Measurements from ENCODE around the gene ITGB3BP.
"Not testable (repeated sequence)": the region's sequence is repeated elsewhere in the genome, so short reads cannot be mapped to it uniquely, and the experiment has no call there.

The ITGB3BP gene

DNA sequence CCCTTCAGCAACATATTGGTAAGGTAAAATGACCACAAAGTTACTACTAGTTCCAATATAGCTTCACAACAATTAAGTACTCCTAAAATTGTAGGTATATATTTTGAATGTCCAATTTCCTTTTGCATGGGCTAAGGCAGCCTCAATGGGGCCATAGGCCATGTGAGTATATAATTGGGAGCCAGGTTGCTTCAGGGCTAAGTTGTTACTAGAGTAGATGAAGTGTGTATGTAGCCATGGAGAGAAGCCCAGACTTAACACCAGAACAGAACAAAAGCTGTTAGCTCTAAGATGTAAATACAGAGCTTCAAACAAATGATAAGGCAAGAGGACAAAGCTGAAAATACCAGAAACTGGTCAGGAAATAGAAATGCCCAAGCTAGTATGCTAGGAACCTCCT is 16.2 kb downstream of the ITGB3BP start:
- Histone ChIP-seq H3K27me3 (ENCODE audit: insufficient read depth, low read length) (no peaks in the 10 kb centered on the region), H3K4me1 (ENCODE audit: insufficient read depth, low read length) (no peaks in the 10 kb centered on the region), H3K36me3 (ENCODE audit: insufficient read depth, low read length) (peaks cover 36% of the 10 kb centered on the region), H3K27ac (ENCODE audit: low read depth, low read length) (no peak overlapping the region), H3K4me3 (ENCODE audit: low read length) (no peak overlapping the region), H3K9me3 (ENCODE audit: insufficient read depth, low read depth, low read length) (no peaks in the 10 kb centered on the region), H3K9ac (ENCODE audit: low read depth, low read length) (no peak overlapping the region)

DNA sequence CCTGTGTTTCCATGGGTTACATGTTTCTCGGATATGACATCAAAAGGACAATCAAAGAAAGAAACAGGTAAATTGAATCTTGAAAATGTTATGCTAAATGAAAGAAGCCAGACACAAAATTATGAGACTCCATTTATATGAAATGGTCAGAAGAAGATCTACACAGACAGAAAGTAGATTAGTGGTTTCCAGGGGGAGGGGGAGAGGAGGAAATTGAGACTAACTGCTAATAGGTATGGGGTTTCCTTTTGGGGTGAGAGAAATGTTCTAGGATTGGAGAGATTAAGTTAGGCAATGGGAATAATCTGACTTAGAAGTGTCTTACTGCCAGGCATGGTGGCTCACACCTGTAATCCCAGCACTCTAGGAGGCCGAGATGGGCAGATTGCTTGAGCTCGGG is 21.8 kb downstream of the ITGB3BP start:
- Histone ChIP-seq H3K36me3 (ENCODE audit: insufficient read depth, low read length) (peaks cover 3% of the 10 kb centered on the region; the same call in 1 of the 2 replicates), H3K27me3 (ENCODE audit: insufficient read depth, low read length) (no peaks in the 10 kb centered on the region), H3K9ac (ENCODE audit: low read depth, low read length) (no peak overlapping the region), H3K9me3 (ENCODE audit: insufficient read depth, low read depth, low read length) (no peaks in the 10 kb centered on the region), H3K4me1 (ENCODE audit: insufficient read depth, low read length) (no peaks in the 10 kb centered on the region), H3K4me3 (ENCODE audit: low read length) (no peak overlapping the region), H3K27ac (ENCODE audit: low read depth, low read length) (no peak overlapping the region)
- WGBS = 95% methylated on average over 3 of the region's 3 CpGs

GRCh38 chr1:63498106-63498505 is 24.9 kb downstream of the ITGB3BP start:
- H3K4me1 ChIP-seq (ENCODE audit: insufficient read depth, low read length) = no peaks in the 10 kb centered on the region
- H3K36me3 ChIP-seq (ENCODE audit: insufficient read depth, low read length) = peaks cover 2% of the 10 kb centered on the region; the same call in 1 of the 2 replicates
- H3K4me3 ChIP-seq (ENCODE audit: low read length) = no peak overlapping the region
- no peak overlapping the region for H3K9ac ChIP-seq (ENCODE audit: low read depth, low read length)
- WGBS = 33% methylated on average over 1 of the region's 1 CpG
- no peak overlapping the region for H3K27ac ChIP-seq (ENCODE audit: low read depth, low read length)
- no peaks in the 10 kb centered on the region for H3K27me3 ChIP-seq (ENCODE audit: insufficient read depth, low read length)
- H3K9me3 ChIP-seq (ENCODE audit: insufficient read depth, low read depth, low read length) = no peaks in the 10 kb centered on the region

DNA sequence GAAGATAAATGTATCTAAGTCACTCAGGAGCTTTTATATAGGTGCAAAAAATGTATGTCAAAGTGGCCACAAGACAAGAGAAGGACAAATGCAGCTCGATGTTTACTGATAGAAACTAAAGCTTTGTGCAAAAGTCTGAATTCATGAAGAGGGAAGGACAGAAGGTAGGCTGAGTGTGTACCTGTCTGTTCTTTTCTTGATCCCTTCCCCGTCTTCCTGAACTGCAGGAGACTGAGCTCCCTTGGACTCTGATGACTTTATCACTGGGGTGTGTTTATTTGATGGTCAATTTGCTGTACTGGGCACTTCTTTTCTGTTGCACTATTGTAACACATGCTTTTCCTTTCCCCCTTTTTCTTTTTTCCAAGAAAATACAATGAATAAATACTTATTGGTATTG is 25.4 kb downstream of the ITGB3BP start:
- Histone ChIP-seq H3K4me3 (ENCODE audit: low read length) (no peak overlapping the region), H3K27me3 (ENCODE audit: insufficient read depth, low read length) (no peaks in the 10 kb centered on the region), H3K4me1 (ENCODE audit: insufficient read depth, low read length) (no peaks in the 10 kb centered on the region), H3K9ac (ENCODE audit: low read depth, low read length) (no peak overlapping the region), H3K9me3 (ENCODE audit: insufficient read depth, low read depth, low read length) (no peaks in the 10 kb centered on the region), H3K27ac (ENCODE audit: low read depth, low read length) (no peak overlapping the region), H3K36me3 (ENCODE audit: insufficient read depth, low read length) (peaks cover 2% of the 10 kb centered on the region; the same call in 1 of the 2 replicates)
- 90% methylated on average over 2 of the region's 2 CpGs for WGBS

GRCh38 chr1:63487336-63488065 is 35.5 kb downstream of the ITGB3BP start:
- H3K36me3 ChIP-seq (ENCODE audit: insufficient read depth, low read length) = 0 out of 2 replicates have a peak, but pooled peaks cover 5% of the 10 kb centered on the region
- no peak overlapping the region for H3K27ac ChIP-seq (ENCODE audit: low read depth, low read length)
- 96% methylated on average over 7 of the region's 8 CpGs for WGBS
- no peaks in the 10 kb centered on the region for H3K9me3 ChIP-seq (ENCODE audit: insufficient read depth, low read depth, low read length)
- no peaks in the 10 kb centered on the region for H3K4me1 ChIP-seq (ENCODE audit: insufficient read depth, low read length)
- H3K4me3 ChIP-seq (ENCODE audit: low read length) = no peak overlapping the region
- H3K27me3 ChIP-seq (ENCODE audit: insufficient read depth, low read length) = no peaks in the 10 kb centered on the region
- H3K9ac ChIP-seq (ENCODE audit: low read depth, low read length) = no peak overlapping the region

GRCh38 chr1:63486629-63487028 is 36.4 kb downstream of the ITGB3BP start:
- no peaks in the 10 kb centered on the region for H3K4me1 ChIP-seq (ENCODE audit: insufficient read depth, low read length)
- no peak overlapping the region for H3K27ac ChIP-seq (ENCODE audit: low read depth, low read length)
- no peaks in the 10 kb centered on the region for H3K27me3 ChIP-seq (ENCODE audit: insufficient read depth, low read length)
- no peak overlapping the region for H3K9ac ChIP-seq (ENCODE audit: low read depth, low read length)
- no peak overlapping the region for H3K4me3 ChIP-seq (ENCODE audit: low read length)
- H3K9me3 ChIP-seq (ENCODE audit: insufficient read depth, low read depth, low read length) = no peaks in the 10 kb centered on the region
- 93% methylated on average over 1 of the region's 1 CpG for WGBS
- H3K36me3 ChIP-seq (ENCODE audit: insufficient read depth, low read length) = 0 out of 2 replicates have a peak, but pooled peaks cover 5% of the 10 kb centered on the region

DNA sequence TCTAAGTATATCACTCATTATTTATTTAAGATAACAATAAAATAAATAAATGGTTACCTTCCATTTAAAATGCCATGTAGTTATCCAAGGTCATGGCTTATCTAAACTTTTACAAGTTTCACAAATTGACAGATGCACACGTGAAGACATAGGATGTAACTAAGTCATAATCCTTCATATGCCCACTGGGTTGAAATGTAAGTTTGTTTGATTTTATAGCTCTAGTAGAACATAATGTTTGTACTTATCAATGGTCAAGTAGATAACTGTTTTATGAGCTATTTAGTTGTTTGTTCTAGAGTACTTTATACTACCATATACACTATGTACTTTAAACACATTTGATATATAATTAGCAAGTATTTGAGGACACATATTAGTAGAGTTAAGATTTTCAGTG is 43.0 kb downstream of the ITGB3BP start:
- no peaks in the 10 kb centered on the region for H3K9me3 ChIP-seq (ENCODE audit: insufficient read depth, low read depth, low read length)
- no peak overlapping the region for H3K27ac ChIP-seq (ENCODE audit: low read depth, low read length)
- 100% methylated on average over 1 of the region's 1 CpG for whole genome bisulfite sequencing
- no peak overlapping the region for H3K4me3 ChIP-seq (ENCODE audit: low read length)
- H3K9ac ChIP-seq (ENCODE audit: low read depth, low read length) = no peak overlapping the region
- H3K36me3 ChIP-seq (ENCODE audit: insufficient read depth, low read length) = peaks cover 24% of the 10 kb centered on the region; the same call in 1 of the 2 replicates
- H3K27me3 ChIP-seq (ENCODE audit: insufficient read depth, low read length) = no peaks in the 10 kb centered on the region
- no peaks in the 10 kb centered on the region for H3K4me1 ChIP-seq (ENCODE audit: insufficient read depth, low read length)

DNA sequence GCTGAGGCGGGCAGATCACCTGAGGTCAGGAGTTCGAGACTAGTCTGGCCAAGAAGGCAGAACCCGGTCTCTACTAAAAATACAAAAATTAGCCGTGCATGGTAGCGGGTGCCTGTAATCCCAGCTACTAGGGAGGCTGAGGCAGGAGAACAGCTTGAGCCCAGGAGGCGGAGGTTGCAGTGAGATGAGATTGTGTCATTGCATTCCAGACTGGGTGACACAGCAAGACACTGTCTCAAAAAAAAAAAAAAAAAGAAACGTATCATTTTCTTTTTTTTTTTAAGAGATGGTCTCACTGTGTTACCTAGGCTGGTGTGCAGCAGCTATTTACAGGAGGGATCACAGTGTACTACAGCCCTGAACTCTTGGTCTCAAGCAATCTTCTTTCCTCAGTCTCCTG is 47.3 kb downstream of the ITGB3BP start:
- Histone ChIP-seq H3K36me3 (ENCODE audit: insufficient read depth, low read length) (peaks cover 31% of the 10 kb centered on the region), H3K4me1 (ENCODE audit: insufficient read depth, low read length) (no peaks in the 10 kb centered on the region), H3K9ac (ENCODE audit: low read depth, low read length) (no peak overlapping the region), H3K9me3 (ENCODE audit: insufficient read depth, low read depth, low read length) (peaks cover 8% of the 10 kb centered on the region), H3K27me3 (ENCODE audit: insufficient read depth, low read length) (no peaks in the 10 kb centered on the region), H3K27ac (ENCODE audit: low read depth, low read length) (no peak overlapping the region), H3K4me3 (ENCODE audit: low read length) (no peak overlapping the region)
- 98% methylated on average over 7 of the region's 7 CpGs for WGBS

DNA sequence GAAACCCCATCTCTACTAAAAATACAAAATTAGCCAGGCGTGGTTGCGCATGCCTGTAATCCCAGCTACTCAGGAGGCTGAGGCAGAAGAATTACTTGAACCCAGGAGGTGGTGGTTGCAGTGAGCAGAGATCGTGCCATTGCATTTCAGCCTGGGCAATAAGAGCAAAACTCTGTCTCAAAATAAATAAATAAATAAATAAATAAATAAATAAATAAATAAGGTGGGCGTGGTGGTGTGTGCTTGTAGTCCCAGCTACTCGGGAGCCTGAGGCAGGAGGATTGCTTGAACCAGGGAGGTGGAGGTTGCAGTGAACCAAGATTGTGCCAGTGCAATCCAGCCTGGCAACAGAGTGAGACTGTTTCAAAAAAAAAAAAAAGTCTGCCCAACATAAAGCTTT is 54.3 kb downstream of the ITGB3BP start:
- Histone ChIP-seq H3K36me3 (ENCODE audit: insufficient read depth, low read length) (peaks cover 13% of the 10 kb centered on the region), H3K9me3 (ENCODE audit: insufficient read depth, low read depth, low read length) (peaks cover 15% of the 10 kb centered on the region)
- H3K27ac ChIP-seq (ENCODE audit: low read depth, low read length); H3K9ac ChIP-seq (ENCODE audit: low read depth, low read length); H3K4me3 ChIP-seq (ENCODE audit: low read length); H3K27me3 ChIP-seq (ENCODE audit: insufficient read depth, low read length); H3K4me1 ChIP-seq (ENCODE audit: insufficient read depth, low read length): not testable (repeated sequence)
- WGBS = 93% methylated on average over 5 of the region's 5 CpGs

- H3K36me3 ChIP-seq (ENCODE audit: insufficient read depth, low read length) = peaks cover 14% of the 10 kb centered on the region
- H3K27me3 ChIP-seq (ENCODE audit: insufficient read depth, low read length) = no peaks in the 10 kb centered on the region
- no peak overlapping the region for H3K4me3 ChIP-seq (ENCODE audit: low read length)
- H3K4me1 ChIP-seq (ENCODE audit: insufficient read depth, low read length) = no peaks in the 10 kb centered on the region
- 88% methylated on average over 3 of the region's 3 CpGs for WGBS
- no peak overlapping the region for H3K27ac ChIP-seq (ENCODE audit: low read depth, low read length)
- no peak overlapping the region for H3K9ac ChIP-seq (ENCODE audit: low read depth, low read length)
- peaks cover 23% of the 10 kb centered on the region for H3K9me3 ChIP-seq (ENCODE audit: insufficient read depth, low read depth, low read length)
Observed at GRCh38 chr1:63466759-63467158, 56.3 kb downstream of the ITGB3BP start.

DNA sequence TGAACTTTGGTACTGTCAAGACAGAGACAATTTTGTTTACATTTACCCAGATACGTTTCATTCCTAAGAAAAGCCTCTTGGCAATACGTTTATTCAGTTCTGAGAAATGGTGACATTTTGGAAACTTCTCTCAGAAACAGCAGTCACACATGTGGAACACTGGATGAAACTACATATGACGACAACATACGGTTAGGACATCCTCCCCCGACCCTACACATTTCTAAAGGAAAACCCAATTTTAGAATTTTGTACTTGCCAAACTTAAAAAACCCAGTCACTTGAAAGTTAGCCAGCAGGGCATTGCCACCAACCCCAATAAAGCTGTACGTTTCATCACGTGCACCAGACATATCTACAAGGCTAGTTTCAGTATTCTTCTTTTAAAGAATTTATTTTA is 56.8 kb downstream of the ITGB3BP start:
- WGBS = 94% methylated on average over 7 of the region's 7 CpGs
- H3K4me1 ChIP-seq (ENCODE audit: insufficient read depth, low read length) = no peaks in the 10 kb centered on the region
- no peak overlapping the region for H3K4me3 ChIP-seq (ENCODE audit: low read length)
- peaks cover 27% of the 10 kb centered on the region for H3K9me3 ChIP-seq (ENCODE audit: insufficient read depth, low read depth, low read length)
- H3K36me3 ChIP-seq (ENCODE audit: insufficient read depth, low read length) = peaks cover 20% of the 10 kb centered on the region
- no peaks in the 10 kb centered on the region for H3K27me3 ChIP-seq (ENCODE audit: insufficient read depth, low read length)
- no peak overlapping the region for H3K9ac ChIP-seq (ENCODE audit: low read depth, low read length)
- no peak overlapping the region for H3K27ac ChIP-seq (ENCODE audit: low read depth, low read length)

DNA sequence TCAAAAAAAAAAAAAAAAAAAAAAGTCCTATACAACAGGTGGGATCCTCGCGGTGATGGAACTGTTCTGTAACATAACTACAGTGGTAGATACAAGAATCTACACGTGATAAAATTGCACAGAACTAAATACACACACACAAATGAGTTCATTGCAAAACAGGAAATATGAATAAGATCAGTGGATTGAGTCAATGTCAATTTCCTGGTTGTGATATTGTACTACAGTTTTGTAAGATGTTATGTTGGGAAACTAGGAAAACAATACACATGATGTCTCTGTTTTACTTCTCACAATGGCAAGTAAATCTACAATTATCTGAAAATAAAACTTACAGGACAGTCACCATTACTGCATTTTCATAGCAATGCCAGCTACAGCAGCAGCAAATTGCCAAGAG is 59.8 kb downstream of the ITGB3BP start:
- H3K4me1 ChIP-seq (ENCODE audit: insufficient read depth, low read length) = no peaks in the 10 kb centered on the region
- peaks cover 11% of the 10 kb centered on the region for H3K36me3 ChIP-seq (ENCODE audit: insufficient read depth, low read length)
- peaks cover 18% of the 10 kb centered on the region for H3K9me3 ChIP-seq (ENCODE audit: insufficient read depth, low read depth, low read length)
- H3K4me3 ChIP-seq (ENCODE audit: low read length) = no peak overlapping the region
- no peaks in the 10 kb centered on the region for H3K27me3 ChIP-seq (ENCODE audit: insufficient read depth, low read length)
- H3K9ac ChIP-seq (ENCODE audit: low read depth, low read length) = no peak overlapping the region
- no peak overlapping the region for H3K27ac ChIP-seq (ENCODE audit: low read depth, low read length)
- no CpG with 5 or more reads among the region's 3 CpGs for WGBS
